ENCODE results near the gene TGFBR3. TPM values are rescaled to one million over a fixed set of nuclear protein-coding genes. Genes with fewer than 3 reads are reported as not detected.

TGFBR3 gene
- total and polyA plus RNA-seq, 2 of the 8 experiments (the other 6 are each of a cell fraction or from before 2014, with no cell fraction given), result 2.0 to 6.1 TPM

GRCh38 chr1:91779548-91780021 is 106.4 kb downstream of the TGFBR3 start:
- Histone ChIP-seq H3K23ac (ENCODE audit: insufficient read length) (no peak overlapping the region), H4K8ac (ENCODE audit: extremely low read depth, insufficient read depth, low read length) (no peak overlapping the region), H3K79me2 (ENCODE audit: control insufficient read depth in 1 of 2, insufficient read depth in 2 of 2, low read length in 2 of 2) (no peaks in the 10 kb centered on the region), H2BK15ac (ENCODE audit: low read length) (no peak overlapping the region), H3K23me2 (ENCODE audit: low read depth, low read length) (no peaks in the 10 kb centered on the region), H3K14ac (ENCODE audit: insufficient read length) (no peak overlapping the region), H2AK5ac (ENCODE audit: low read depth, low read length) (peak overlapping the region; percentile 17; the same call in 1 of the 2 replicates), H3K79me1 (ENCODE audit: low read depth, low read length) (peaks cover 3% of the 10 kb centered on the region; the same call in 1 of the 2 replicates), H3K56ac (replicated peaks; ENCODE audit: insufficient read length, low read depth, low read length) (no peak overlapping the region), H2BK20ac (ENCODE audit: low read length) (no peak overlapping the region), H2BK12ac (ENCODE audit: low read depth, low read length) (0 out of 2 replicates have a peak overlapping the region, but pooled peaks have one; percentile 28), H3K9ac (replicated peaks in 1 of 4; ENCODE audit: extremely low read depth in 1 of 4, low read depth in 3 of 4, low read length in 3 of 4) (no peak overlapping the region), H2AFZ (ENCODE audit: low read length) (no peak overlapping the region), H4K5ac (ENCODE audit: insufficient read length, low read depth, low read length) (no peak overlapping the region), H3K27me3 (replicated peaks in 1 of 4; ENCODE audit: control insufficient read depth in 3 of 4, extremely low read depth in 1 of 4, insufficient read depth in 3 of 4, low read length in 3 of 4) (no peaks in the 10 kb centered on the region), H3K4me3 (ENCODE audit: extremely low read depth in 1 of 4, insufficient read depth in 2 of 4, low read depth in 3 of 4, low read length in 4 of 4) (no peak overlapping the region), H4K20me1 (replicated peaks in 1 of 2; ENCODE audit: control insufficient read depth in 1 of 2, insufficient read depth in 2 of 2, low read length in 2 of 2) (no peaks in the 10 kb centered on the region), H4K91ac (replicated peaks; ENCODE audit: insufficient read length, low read length) (peak overlapping the region; percentile 18), H2BK120ac (replicated peaks; ENCODE audit: low read depth, low read length) (no peak overlapping the region), H2BK5ac (ENCODE audit: low read depth, low read length) (peak overlapping the region; percentile 30; the same call in 1 of the 2 replicates), H3K18ac (ENCODE audit: extremely low read depth, low read length) (no peak overlapping the region), H3K4me1 (replicated peaks in 1 of 4; ENCODE audit: control insufficient read depth in 3 of 4, insufficient read depth in 4 of 4, low read length in 3 of 4) (peaks cover 0 to 11% (median 3%) of the 10 kb centered on the region in 4 experiments; a peak in 4 of 7 replicates), H3K27ac (ENCODE audit: low read depth, low read length) (no peak overlapping the region), H3K9me3 (ENCODE audit: insufficient read depth in 2 of 2, low read depth in 1 of 2, low read length in 1 of 2) (no peaks in the 10 kb centered on the region), H3K36me3 (ENCODE audit: control insufficient read depth in 2 of 4, insufficient read depth in 4 of 4, low read length in 3 of 4) (no peaks in the 10 kb centered on the region), H3K4ac (replicated peaks; ENCODE audit: insufficient read length, low read depth, low read length) (no peak overlapping the region), H3K4me2 (ENCODE audit: insufficient read depth in 1 of 2, low read depth in 2 of 2, low read length in 2 of 2) (no peak overlapping the region)
- WGBS, 2 experiments (ENCODE audit: extremely low coverage in 1 of 2, insufficient coverage in 1 of 2, insufficient read length in 1 of 2, insufficient replicate concordance in 2 of 2, low coverage in 1 of 2, low lambda C conversion rate in 2 of 2, missing lambda C conversion rate in 1 of 2), result 100% methylated on average over 2 of the region's 2 CpGs; no CpG with 5 or more reads in 1 of the 2 experiments
- FAIRE-seq (no peak), DNase-seq (ENCODE audit: low read depth in 1 of 2, low spot score in 2 of 2) (no peak)
- ChIA-PET POLR2A (ENCODE audit: partially characterized antibody) (no interaction called here), CTCF (ENCODE audit: partially characterized antibody) (no interaction called here)
- TF ChIP-seq JUN (IDR thresholded peaks at IDR 0.05; ENCODE audit: low read depth, low read length) (no peak), GTF2F1 (IDR thresholded peaks at IDR 0.05; ENCODE audit: borderline replicate concordance, low read depth, low read length) (no peak), FOSL1 (IDR thresholded peaks at IDR 0.05; ENCODE audit: insufficient read depth, low read depth, low read length) (no peak), ASH2L (IDR thresholded peaks at IDR 0.05; ENCODE audit: low read length) (no peak)
- TF ChIP-seq, protein P1, sequence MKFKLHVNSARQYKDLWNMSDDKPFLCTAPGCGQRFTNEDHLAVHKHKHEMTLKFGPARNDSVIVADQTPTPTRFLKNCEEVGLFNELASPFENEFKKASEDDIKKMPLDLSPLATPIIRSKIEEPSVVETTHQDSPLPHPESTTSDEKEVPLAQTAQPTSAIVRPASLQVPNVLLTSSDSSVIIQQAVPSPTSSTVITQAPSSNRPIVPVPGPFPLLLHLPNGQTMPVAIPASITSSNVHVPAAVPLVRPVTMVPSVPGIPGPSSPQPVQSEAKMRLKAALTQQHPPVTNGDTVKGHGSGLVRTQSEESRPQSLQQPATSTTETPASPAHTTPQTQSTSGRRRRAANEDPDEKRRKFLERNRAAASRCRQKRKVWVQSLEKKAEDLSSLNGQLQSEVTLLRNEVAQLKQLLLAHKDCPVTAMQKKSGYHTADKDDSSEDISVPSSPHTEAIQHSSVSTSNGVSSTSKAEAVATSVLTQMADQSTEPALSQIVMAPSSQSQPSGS (IDR thresholded peaks at IDR 0.05; ENCODE audit: low read length), result no peak

Measured in H1 (cell line).